ENCODE measurements around the gene RBM27. TPM values are rescaled to one million over a fixed set of nuclear protein-coding genes. Genes with fewer than 3 reads are reported as not detected.

The RBM27 gene
- total RNA-seq, 4 donors from 2014 or later = 15.3 to 21.6 (median 17.7) TPM

DNA sequence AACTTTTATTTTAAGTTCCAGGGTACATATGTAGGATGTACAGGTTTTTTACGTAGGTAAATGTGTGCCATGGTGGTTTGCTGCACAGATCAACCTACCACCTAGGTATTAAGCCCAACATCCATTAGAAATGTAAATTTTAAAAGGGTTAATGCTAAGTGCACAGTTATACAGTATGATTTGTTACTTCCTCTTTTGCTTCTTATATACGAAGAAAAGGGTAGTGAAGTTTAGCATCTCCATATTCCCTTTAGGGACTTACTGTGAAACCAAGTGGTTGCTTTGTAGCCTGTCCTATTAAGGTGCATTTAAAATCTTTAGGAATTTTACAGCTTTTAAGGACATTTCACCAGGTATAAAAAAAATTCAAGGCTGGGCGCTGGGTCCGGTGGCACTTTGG is 46.4 kb downstream of the RBM27 start:
- Histone ChIP-seq H3K4me3 (no peak overlapping the region), H3K9me3 (no peaks in the 10 kb centered on the region), H3K4me1 (no peaks in the 10 kb centered on the region), H3K27me3 (no peaks in the 10 kb centered on the region), H3K36me3 (peaks cover 0 to 65% (median 5%) of the 10 kb centered on the region in 3 donors), H3K27ac (no peak overlapping the region)
- 89 to 94% methylated on average over 4 of the region's 4 CpGs for WGBS, 2 donors
- TF ChIP-seq CTCF (IDR thresholded peaks at IDR 0.05) (no peak), EP300 (IDR thresholded peaks at IDR 0.05) (no peak), POLR2A (IDR thresholded peaks at IDR 0.05) (no peak)
- no peak for DNase-seq (ENCODE audit: low spot score in 2 of 2)

Small RNA genes within 50 kb of the gene (small RNA-seq; reads per million reads assigned to genes)
- gene RNU7-180P = not detected

Other genes with a start within 250 kb of the RBM27 start
- not detected for gene PLAC8L1, start 98.0 kb upstream of the RBM27 start, total RNA-seq
- 10 to 100 TPM; 53.3 to 78.9 (median 64.3) TPM for gene LARS1, start 21.0 kb upstream of the RBM27 start, total RNA-seq
- gene POU4F3, start 135.2 kb downstream of the RBM27 start, total RNA-seq = under 1 TPM in 2 of 4 donors, not detected in 2; 0.21 to 0.22 TPM
- 100 to 1,000 TPM in 1 of 4 donors, 10 to 100 TPM in 3; 52.2 to 108 (median 71.9) TPM for gene TCERG1, start 243.7 kb downstream of the RBM27 start, total RNA-seq